WI38 (cell line): Measurements from ENCODE around the gene XKRX.

Experiments
- H3K4me3 ChIP-seq: 2 replicates; pipeline ENCODE4 v1.5.1; 2011; ENCODE audit warnings: low read depth, mild to moderate bottlenecking, control low read depth, low read length
- TF ChIP-seq, protein P1 (sequence below): IDR thresholded peaks from 2 replicates; pipeline ENCODE4 v1.5.1; 2012; ENCODE audit warnings: low read depth, mild to moderate bottlenecking, control low read depth, low read length

Gene XKRX

DNA sequence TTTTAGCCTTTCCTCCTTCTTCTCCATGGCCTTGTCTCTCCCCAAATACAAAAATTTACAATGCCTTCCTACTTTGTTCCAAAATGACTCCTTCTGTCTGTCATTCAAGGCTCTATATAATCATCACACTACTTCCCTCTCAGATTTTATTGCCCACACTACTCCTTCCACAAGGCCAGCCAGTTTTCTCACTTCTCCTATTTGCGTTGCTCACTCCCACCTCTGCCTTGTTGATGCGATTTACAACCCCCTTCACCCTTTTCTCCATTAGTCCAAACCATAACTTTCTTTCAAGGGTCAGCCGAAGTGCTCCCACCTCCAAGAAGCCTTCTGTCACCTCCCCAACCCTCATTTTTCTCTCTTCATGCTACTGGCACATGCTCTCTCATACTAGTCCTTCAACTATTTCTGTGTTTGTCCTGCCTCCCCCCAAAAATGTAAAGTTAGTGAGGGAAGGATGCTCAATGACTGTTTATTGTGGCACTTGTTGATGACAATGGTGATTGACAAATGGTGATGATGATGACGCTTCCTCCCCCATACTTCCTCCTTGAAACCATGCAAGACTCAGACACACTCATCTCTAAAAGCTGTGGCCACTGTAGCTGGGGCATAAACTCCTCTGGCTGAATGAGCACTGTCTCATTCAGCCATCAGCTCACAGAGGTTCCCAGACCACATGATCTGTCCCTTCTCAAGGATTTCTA is 2.7 kb upstream of the XKRX start:
- no peak overlapping the region for H3K4me3 ChIP-seq
- TF ChIP-seq, protein P1, sequence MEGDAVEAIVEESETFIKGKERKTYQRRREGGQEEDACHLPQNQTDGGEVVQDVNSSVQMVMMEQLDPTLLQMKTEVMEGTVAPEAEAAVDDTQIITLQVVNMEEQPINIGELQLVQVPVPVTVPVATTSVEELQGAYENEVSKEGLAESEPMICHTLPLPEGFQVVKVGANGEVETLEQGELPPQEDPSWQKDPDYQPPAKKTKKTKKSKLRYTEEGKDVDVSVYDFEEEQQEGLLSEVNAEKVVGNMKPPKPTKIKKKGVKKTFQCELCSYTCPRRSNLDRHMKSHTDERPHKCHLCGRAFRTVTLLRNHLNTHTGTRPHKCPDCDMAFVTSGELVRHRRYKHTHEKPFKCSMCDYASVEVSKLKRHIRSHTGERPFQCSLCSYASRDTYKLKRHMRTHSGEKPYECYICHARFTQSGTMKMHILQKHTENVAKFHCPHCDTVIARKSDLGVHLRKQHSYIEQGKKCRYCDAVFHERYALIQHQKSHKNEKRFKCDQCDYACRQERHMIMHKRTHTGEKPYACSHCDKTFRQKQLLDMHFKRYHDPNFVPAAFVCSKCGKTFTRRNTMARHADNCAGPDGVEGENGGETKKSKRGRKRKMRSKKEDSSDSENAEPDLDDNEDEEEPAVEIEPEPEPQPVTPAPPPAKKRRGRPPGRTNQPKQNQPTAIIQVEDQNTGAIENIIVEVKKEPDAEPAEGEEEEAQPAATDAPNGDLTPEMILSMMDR = no peak

DNA sequence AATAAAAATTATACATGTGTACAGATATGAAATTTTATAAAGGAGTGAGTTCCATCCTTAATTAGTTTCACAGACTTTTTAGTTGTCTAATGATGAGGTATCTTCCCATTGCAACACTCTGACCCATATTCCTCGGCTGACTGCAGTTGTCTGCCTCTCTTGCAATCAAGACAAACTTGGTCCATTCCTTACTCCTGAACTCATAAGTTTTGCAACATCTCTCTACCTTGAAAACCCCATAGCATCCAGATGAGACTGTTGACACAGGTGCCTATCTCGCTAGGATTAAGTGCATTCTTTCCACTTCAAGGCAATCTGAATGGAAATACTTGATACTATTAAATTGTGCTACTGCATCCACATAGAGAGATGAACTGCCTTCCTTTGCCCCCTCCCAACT is 2.3 kb downstream of the XKRX start:
- TF ChIP-seq, protein P1 = no peak
- no peak overlapping the region for H3K4me3 ChIP-seq

DNA sequence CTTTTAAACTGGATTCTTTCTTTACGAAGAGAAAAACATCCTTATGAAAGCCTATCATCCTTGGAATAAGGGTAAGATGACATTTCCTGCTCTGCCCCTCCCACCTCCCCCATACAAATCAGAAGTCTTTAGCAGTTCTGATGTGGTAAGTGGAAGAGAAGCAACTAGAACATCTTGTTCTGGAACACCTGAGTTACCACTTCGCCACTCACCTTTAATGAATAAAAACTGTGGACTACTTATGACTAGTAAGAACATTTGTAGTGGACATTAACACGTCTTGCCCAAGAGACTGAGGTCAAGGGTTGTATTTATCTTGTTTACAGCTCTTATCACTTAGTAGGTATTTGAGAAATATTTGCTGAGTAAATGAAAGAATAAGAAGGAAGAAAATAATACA is 4.3 kb downstream of the XKRX start:
- TF ChIP-seq, protein P1 = no peak
- H3K4me3 ChIP-seq = no peak overlapping the region

GRCh38 chrX:100915562-100915961 is 13.2 kb downstream of the XKRX start:
- H3K4me3 ChIP-seq = no peak overlapping the region
- TF ChIP-seq, protein P1 = no peak

DNA sequence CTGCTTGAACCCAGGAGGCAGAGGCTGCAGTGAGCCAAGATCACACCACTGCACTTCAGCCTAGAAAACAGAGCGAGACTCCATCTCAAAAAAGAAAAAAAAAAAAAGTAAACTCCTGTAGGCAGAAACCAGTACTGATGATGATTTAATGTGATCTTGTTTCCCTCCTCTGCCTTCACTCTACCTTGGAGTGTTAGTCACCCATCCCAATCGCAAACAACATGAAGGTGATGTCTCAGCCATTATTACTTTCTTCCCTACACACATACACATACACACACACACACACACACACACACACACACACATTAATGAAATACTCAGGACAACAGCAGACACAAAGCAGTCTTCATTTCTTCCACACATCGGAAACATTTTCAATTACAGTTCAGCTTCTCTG is 15.6 kb downstream of the XKRX start:
- TF ChIP-seq, protein P1 = no peak
- H3K4me3 ChIP-seq = no peak overlapping the region

DNA sequence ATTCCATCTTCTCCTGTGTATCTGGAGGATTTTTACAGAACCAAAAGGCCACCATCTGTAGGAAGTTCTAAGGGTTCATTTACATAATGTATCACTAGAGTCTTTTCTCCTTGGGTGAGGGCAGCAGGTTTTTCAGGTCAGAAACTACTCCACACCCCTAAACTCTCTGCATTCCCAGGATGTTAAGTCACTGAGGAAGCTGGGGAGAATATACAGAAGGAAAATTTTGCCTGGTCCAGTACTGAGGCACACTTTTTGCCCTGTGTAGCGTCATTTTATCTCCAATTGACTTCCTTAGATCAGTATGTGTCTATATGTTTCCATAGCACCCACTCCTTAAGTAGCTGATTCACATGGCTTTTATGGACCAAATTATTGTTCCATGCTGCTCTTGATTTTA is 17.0 kb downstream of the XKRX start:
- TF ChIP-seq, protein P1 = no peak
- no peak overlapping the region for H3K4me3 ChIP-seq

DNA sequence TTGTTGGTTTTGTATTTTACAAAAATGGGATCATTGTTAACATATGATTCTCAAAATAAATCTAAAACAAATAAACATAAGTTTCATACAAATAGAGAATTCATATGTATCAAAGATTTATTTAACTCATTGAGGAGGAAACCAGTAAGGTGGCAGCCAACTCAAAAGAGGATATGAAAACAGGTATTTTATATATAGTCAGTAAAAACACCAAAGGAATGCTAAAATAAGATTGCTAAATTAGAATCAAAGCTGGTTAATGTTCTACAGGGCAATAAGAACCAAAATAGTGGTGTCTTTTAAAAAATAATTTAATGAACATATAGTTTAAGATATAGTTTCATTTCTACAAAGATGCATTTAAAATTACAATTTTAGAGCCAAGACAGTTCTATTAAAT is 23.1 kb downstream of the XKRX start:
- no peak overlapping the region for H3K4me3 ChIP-seq
- TF ChIP-seq, protein P1 = no peak
